ENCODE results near the gene GPR143.

The GPR143 gene

DNA sequence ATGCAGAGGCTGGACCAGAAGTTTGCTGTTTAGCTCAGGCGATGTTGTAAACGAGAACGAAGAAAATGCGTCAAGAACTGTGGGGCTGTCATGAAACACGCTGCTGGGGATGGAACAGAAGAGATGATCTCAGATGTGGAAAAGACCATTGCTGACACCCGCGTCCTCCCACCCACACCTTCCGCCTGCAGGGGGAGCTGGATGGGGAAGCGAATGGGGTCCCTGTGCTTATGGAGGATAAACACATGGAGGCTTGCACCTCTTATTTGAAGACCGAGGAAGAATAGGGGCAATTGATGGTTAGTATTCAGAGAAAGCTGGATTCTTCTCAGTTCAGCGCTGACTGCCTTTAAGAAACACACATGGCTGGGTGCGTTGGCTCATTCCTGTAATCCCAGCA, 63.9 kb downstream of the GPR143 start:
- TF ChIP-seq POLR2AphosphoS5 (IDR thresholded peaks at IDR 0.05; ENCODE audit: low read depth): no peak
- TF ChIP-seq, protein P1, sequence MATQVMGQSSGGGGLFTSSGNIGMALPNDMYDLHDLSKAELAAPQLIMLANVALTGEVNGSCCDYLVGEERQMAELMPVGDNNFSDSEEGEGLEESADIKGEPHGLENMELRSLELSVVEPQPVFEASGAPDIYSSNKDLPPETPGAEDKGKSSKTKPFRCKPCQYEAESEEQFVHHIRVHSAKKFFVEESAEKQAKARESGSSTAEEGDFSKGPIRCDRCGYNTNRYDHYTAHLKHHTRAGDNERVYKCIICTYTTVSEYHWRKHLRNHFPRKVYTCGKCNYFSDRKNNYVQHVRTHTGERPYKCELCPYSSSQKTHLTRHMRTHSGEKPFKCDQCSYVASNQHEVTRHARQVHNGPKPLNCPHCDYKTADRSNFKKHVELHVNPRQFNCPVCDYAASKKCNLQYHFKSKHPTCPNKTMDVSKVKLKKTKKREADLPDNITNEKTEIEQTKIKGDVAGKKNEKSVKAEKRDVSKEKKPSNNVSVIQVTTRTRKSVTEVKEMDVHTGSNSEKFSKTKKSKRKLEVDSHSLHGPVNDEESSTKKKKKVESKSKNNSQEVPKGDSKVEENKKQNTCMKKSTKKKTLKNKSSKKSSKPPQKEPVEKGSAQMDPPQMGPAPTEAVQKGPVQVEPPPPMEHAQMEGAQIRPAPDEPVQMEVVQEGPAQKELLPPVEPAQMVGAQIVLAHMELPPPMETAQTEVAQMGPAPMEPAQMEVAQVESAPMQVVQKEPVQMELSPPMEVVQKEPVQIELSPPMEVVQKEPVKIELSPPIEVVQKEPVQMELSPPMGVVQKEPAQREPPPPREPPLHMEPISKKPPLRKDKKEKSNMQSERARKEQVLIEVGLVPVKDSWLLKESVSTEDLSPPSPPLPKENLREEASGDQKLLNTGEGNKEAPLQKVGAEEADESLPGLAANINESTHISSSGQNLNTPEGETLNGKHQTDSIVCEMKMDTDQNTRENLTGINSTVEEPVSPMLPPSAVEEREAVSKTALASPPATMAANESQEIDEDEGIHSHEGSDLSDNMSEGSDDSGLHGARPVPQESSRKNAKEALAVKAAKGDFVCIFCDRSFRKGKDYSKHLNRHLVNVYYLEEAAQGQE (IDR thresholded peaks at IDR 0.05; ENCODE audit: insufficient replicate concordance, low read depth): no peak
- TF ChIP-seq, protein P2, sequence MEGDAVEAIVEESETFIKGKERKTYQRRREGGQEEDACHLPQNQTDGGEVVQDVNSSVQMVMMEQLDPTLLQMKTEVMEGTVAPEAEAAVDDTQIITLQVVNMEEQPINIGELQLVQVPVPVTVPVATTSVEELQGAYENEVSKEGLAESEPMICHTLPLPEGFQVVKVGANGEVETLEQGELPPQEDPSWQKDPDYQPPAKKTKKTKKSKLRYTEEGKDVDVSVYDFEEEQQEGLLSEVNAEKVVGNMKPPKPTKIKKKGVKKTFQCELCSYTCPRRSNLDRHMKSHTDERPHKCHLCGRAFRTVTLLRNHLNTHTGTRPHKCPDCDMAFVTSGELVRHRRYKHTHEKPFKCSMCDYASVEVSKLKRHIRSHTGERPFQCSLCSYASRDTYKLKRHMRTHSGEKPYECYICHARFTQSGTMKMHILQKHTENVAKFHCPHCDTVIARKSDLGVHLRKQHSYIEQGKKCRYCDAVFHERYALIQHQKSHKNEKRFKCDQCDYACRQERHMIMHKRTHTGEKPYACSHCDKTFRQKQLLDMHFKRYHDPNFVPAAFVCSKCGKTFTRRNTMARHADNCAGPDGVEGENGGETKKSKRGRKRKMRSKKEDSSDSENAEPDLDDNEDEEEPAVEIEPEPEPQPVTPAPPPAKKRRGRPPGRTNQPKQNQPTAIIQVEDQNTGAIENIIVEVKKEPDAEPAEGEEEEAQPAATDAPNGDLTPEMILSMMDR (IDR thresholded peaks at IDR 0.05; ENCODE audit: insufficient read depth, low read length): no peak
- DNase-seq (ENCODE audit: low read depth in 1 of 2, low spot score in 1 of 2): no peak
- no peak overlapping the region for H3K27ac ChIP-seq (replicated peaks)
- no peaks in the 10 kb centered on the region for H3K27me3 ChIP-seq (ENCODE audit: insufficient read depth, poor library complexity, severe bottlenecking)
- no peak overlapping the region for H3K4me3 ChIP-seq (replicated peaks; ENCODE audit: insufficient read depth, low read length)

DNA sequence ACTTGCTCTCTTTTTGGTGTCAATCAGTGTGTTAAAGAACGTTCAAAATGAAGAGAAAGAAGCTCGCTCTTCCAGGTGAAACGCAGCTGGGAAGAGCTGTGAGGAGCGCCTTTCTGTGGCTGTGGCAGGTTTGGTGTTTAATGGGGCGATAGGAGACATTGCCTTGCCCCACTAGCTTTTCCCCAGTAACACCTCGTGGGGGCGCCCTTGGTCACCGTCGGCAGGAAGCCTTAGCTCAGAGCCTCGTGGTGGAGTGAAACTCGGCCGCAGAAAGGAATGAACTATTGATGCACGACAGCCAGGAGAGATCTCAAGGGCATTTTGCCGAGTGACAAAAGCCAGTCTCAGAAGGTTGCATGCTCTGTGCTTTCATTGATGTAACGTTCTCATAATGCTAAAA, 65.1 kb downstream of the GPR143 start:
- TF ChIP-seq GABPA (IDR thresholded peaks at IDR 0.05; ENCODE audit: low read depth) (no peak), POLR2AphosphoS5 (IDR thresholded peaks at IDR 0.05; ENCODE audit: low read depth) (no peak), SPI1 (IDR thresholded peaks at IDR 0.05; ENCODE audit: borderline replicate concordance, low read depth) (no peak)
- TF ChIP-seq, protein P2 (IDR thresholded peaks at IDR 0.05; ENCODE audit: insufficient read depth, low read length): no peak
- TF ChIP-seq, protein P1 (IDR thresholded peaks at IDR 0.05; ENCODE audit: insufficient replicate concordance, low read depth): no peak

DNA sequence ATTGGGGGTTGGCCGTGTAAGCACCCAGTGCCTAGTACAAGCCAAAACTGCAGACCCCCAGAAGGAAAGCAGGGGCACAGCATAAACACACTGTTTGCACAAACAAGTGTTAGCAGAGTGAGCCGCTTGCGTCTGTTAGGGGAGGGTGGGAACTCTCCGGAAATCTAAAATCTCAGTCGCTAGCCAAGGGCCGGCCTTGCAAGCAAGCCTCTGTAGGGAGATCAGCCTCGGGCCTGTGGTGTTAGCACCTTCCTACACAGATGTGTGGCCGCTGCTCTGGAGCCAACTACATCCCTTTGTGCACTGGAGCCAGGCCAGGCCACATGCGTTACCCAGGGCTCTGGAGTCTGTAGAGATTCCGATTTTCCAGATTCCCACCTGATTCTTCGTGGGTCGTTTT, 67.1 kb downstream of the GPR143 start:
- TF ChIP-seq, protein P2 (IDR thresholded peaks at IDR 0.05; ENCODE audit: insufficient read depth, low read length): no peak
- TF ChIP-seq GABPA (IDR thresholded peaks at IDR 0.05; ENCODE audit: low read depth): no peak
- no peak for TF ChIP-seq SPI1 (IDR thresholded peaks at IDR 0.05; ENCODE audit: borderline replicate concordance, low read depth)
- TF ChIP-seq POLR2AphosphoS5 (IDR thresholded peaks at IDR 0.05; ENCODE audit: low read depth): no peak
- TF ChIP-seq, protein P1 (IDR thresholded peaks at IDR 0.05; ENCODE audit: insufficient replicate concordance, low read depth): no peak
- no peak for DNase-seq (ENCODE audit: low read depth in 1 of 2, low spot score in 1 of 2)

More for the DNA sequence above, 65.1 kb downstream of the GPR143 start:
- Histone ChIP-seq H3K27ac (replicated peaks) (no peak overlapping the region), H3K4me3 (replicated peaks; ENCODE audit: insufficient read depth, low read length) (no peak overlapping the region), H3K27me3 (ENCODE audit: insufficient read depth, poor library complexity, severe bottlenecking) (no peaks in the 10 kb centered on the region)
- DNase-seq (ENCODE audit: low read depth in 1 of 2, low spot score in 1 of 2): no peak

More for the DNA sequence above, 67.1 kb downstream of the GPR143 start:
- H3K4me3 ChIP-seq (replicated peaks; ENCODE audit: insufficient read depth, low read length): no peak overlapping the region
- no peaks in the 10 kb centered on the region for H3K27me3 ChIP-seq (ENCODE audit: insufficient read depth, poor library complexity, severe bottlenecking)
- H3K27ac ChIP-seq (replicated peaks): no peak overlapping the region

All from HL-60 (cell line).